GM23248 (cell line): ENCODE data around the gene BICD1.

Experiments
- EZH2 ChIP-seq: fragments of 200-600 bp; sonication (generic); IDR thresholded peaks from 2 replicates; pipeline ENCODE4 v1.6.1; 2018; ENCODE audit warnings: antibody characterized with exemption, mild to moderate bottlenecking; ENCODE audit not compliant: insufficient read depth, poor library complexity, severe bottlenecking
- EZH2phosphoT487 ChIP-seq: fragments of 200-600 bp; sonication (generic); IDR thresholded peaks from 2 replicates; pipeline ENCODE4 v1.6.1; 2018; ENCODE audit warnings: antibody characterized with exemption, moderate library complexity, mild to moderate bottlenecking, low read depth; ENCODE audit not compliant: insufficient read depth

DNA sequence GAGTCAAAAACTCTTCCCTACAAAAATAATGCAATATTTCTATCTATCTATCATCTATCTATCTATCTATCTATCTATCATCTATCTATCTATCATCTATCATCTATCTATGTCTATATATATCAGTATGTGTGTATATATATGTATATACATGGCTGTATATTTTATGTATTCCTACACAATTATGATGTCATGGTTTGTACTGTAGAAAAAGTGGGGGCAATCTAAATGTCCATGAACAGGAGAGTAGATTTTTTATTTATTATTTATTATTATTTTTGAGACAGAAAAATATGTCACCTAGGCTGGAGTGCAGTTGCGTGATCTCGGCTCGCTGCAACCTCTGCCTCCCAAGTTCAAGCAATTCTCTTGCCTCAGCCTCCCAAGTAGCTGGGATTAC lies 45.6 kb upstream of the BICD1 start:
- TF ChIP-seq EZH2phosphoT487 (no peak), EZH2 (no peak)
